Activated CD8-positive, alpha-beta memory T cell treated with anti-CD3 and anti-CD28 coated beads, Interleukin-2, amount 50 U/mL, for 24 hours (primary cell): ENCODE results near the gene C1QTNF1.
"Not testable (repeated sequence)": the region's sequence is repeated elsewhere in the genome, so short reads cannot be mapped to it uniquely, and the experiment has no call there.

Experiments
- DNase-seq: peaks from one replicate; pipeline ENCODE4 v3.0.0-alpha.2; 2020; ENCODE audit errors: extremely low read depth

Gene C1QTNF1

DNA sequence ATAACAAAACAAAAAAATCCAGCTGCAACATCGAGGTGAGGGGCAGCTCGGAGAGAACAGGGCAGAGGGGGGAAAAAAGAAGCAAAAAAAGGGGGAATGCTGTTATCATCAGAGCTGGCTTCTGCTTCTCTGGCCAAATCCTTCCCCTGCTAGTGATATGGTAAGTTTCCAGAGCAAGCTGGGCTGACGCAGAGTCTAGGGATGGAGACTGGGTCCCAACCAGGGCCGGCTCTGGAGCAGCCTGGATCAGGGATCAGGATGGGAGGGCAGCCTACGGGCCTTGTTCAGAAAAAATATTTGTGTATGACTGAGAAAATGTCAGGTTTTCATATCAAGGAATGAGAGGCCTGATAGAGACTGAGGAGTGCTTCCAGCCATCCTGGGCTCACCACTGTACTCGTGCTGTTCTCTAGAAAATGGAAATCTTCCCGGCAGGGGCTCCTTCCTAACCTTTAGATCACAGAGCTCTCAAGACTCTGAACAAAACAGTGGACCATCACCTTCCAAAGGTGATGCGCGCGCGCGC, 726 bp upstream of the C1QTNF1 start:
- no peak for DNase-seq

GRCh38 chr17:79024901-79025737, 1.1 kb downstream of the C1QTNF1 start:
- no peak for DNase-seq

DNA sequence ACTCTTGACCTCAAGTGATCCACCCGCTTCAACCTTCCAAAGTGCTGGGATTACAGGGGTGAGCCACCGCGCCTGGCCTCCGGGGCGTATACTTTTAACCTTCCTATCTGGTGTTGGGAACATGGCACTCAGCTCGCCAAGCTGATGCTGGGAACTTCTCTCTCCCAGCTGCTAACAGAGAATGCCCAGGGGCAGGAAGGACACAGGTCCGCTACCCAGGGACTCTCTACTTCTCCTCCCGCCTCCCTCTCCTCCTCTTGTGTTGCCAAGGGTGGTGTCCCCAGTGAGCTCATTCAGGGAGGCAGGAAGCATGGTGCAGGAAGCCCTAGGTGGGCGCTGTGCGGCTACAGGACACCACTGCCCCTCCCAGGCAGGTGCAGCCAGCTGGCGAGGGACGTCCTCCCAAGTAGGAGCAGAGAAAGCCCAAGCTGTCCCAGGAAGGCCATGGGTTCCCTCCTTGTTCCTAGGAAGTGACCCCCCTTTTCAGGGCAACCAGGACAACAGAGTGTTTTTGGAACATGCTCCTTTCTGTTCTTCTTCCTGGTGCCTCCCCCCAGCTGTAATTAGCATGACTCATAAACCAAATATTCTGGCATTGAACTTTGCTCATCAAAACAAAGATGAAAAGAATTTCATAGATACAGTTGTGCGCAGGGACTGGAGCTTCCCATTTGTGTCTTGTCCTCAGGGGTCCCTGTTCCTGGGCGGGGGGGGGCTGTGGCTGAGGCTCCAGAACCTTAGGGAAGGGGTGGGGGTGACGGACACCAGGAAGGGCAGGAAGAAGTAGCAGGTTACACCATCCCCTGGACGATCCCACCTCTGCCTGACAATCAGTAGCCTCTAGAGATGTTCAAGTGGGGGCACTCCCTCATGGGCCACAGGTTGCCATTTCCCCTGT, 2.7 kb downstream of the C1QTNF1 start:
- no peak for DNase-seq

- no peak for DNase-seq
Measured at GRCh38 chr17:79027274-79027924, 3.4 kb downstream of the C1QTNF1 start.

GRCh38 chr17:79027925-79028491, 4.0 kb downstream of the C1QTNF1 start:
- DNase-seq, result no peak

DNA sequence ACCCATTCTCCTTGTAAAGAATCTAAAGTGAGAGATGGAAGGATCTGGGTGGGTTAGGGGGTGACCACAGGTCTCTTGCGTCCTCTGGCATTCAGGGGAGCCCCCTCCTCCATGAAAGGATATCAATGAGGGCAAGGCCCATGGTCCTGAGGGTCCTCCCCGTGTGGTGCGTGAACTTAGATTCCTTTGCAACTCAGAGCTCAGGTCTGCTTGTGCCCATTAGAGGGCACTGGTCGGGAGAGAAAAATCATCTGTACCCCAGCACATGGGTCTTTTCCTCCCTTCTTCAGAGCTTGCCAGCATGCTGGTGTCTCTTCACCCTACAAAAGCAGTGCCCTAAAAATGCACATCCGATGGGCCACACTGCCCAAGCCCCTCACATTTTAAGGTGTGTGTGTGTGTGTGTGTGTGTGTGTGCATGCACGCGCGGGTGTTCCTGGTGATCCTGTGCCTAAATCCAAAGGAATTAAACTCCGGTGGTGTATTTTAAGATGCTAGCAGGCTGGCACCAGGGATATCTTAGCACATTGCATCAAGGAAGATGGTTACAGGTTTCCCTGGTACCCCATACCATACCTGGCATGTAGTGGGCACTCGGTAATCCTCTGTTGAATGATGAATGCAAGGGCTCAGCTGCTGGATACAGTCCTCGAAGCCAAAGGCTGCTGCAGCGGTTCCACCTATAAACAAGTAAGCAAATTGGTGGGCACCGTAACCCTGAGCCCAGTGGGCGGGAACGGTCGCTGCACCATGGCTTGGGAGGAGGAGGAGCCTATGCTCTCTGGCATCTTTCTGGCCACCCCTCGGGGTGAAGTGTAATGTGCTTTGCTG, 4.7 kb downstream of the C1QTNF1 start:
- no peak for DNase-seq

GRCh38 chr17:79029327-79030009, 5.5 kb downstream of the C1QTNF1 start:
- DNase-seq, result no peak

- not testable (repeated sequence) for DNase-seq
Measured at GRCh38 chr17:79030636-79031035, 6.7 kb downstream of the C1QTNF1 start.

GRCh38 chr17:79031996-79032875, 8.3 kb downstream of the C1QTNF1 start:
- DNase-seq, result no peak

- no peak for DNase-seq
Measured at GRCh38 chr17:79033046-79033616, 9.2 kb downstream of the C1QTNF1 start.

DNA sequence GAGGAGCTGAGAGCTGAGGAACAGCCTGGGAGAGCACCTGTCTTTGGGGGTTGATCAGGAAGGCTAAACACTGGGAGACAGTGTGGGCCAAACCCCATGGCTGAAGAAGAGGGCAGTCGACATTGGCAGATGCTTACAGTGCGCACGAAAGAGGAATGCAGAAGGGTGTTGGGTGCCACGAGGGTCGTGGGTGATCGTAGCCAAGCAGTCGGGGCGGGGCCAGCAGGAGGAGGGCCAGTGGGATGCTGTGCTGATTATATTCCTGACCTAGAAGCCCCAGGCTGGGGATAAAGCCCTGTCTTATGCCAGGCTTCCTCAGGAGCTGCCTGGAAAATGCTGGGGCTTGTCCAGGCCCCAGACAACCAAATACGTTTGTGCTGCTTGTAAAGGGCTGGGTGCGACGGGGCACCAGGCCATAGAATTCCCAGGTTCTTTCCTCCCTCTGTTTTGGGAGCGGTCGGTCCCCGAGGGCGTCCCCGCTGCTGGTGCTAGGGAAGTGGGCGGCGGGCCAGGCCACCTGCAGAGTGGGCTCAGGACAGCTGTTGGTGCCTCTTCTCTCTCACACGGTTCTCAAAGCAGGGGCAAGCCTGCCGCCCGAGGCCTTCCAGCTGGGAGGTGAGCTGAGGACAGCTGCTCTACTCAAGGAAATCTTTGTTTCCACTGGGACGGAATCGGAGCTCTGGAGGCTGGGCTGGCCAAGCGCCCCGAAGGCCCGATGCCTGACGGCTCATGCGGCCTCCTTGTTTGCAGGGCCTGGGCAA, 10.0 kb downstream of the C1QTNF1 start:
- DNase-seq, result no peak

- no peak for DNase-seq
Measured at GRCh38 chr17:79034931-79035485, 11.0 kb downstream of the C1QTNF1 start.

GRCh38 chr17:79035686-79036085, 11.7 kb downstream of the C1QTNF1 start:
- DNase-seq, result no peak

DNA sequence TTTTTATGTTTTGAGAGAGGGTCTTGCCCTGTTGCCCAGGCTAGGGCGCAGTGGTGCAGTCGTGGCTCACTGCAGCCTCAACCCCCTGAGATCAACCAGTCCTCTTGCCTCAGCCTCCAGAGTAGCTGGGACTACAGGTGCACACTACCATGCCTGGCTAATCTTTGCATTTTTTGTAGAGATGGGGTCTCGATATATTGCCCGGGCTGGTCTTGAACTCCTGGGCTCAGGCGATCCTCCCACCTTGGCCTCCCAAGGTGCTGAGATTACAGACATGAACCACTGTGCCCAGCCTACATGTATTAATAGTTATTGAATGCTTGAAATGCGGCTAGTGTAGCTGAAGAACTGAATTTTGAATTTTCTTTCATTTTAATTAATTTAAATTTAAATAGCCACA, 12.2 kb downstream of the C1QTNF1 start:
- no peak for DNase-seq

- no peak for DNase-seq
Measured at GRCh38 chr17:79036596-79036995, 12.6 kb downstream of the C1QTNF1 start.

DNA sequence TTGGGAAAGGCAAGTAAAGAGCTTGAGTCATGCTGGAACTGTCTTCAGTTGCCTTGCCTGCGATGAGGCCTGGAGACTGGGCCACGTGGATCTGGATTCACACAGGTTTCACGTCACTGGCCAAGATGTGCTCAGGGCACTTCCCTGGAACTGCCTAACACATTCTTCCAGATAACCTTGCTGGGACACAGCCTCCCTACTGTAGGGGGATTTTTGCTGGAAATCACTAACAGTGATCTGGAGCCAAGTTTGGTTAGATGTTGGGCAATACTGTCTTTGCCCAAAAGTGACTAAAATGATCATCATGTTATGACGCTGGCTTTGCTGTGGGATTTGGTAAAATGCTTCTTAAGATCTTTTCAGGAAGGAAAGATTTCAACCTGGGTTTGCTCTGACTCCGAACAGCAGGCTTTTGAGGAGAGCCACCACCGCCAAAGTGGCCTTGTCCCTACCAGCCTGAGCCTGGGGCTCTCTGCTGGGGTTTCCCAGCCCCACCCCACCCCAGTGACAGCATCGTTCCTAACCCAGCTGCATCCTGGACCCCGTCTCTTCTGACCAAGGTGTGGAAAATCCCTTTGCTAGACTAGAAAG, 14.7 kb downstream of the C1QTNF1 start:
- no peak for DNase-seq

- no peak for DNase-seq
Measured at GRCh38 chr17:79039171-79039570, 15.2 kb downstream of the C1QTNF1 start.
